Measurements from ENCODE around the gene RAET1E.
A peak's percentile ranks its signal among the peaks of the same experiment; 100 is the strongest.
"Not testable (repeated sequence)": the region's sequence is repeated elsewhere in the genome, so short reads cannot be mapped to it uniquely, and the experiment has no call there.

Gene RAET1E

GRCh38 chr6:149909701-149910470 is 12.0 kb upstream of the RAET1E start:
- DNase-seq: no peak

GRCh38 chr6:149908480-149908879 is 10.6 kb upstream of the RAET1E start:
- not testable (repeated sequence) for DNase-seq

- DNase-seq: no peak
Measured at GRCh38 chr6:149907317-149907716, 9.4 kb upstream of the RAET1E start.

DNA sequence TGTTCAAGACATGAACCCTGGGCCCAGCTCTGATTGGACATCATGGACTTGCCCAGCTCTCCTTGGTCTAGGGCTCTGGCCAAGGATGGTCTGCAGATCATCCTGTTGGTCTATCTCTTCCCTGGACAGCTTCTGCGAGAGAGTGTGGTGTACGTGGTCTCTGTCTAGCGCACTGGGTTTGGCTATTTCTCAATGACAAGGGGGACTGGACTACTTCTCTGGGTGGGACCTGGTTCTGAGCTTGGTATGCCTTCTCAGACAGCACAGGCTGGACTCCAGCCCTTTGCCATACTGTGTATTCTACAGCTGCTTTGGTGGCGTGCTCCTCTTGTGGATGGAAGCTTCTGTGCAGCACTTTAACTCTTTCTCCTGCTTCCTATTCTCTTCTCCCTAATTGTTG is 8.5 kb upstream of the RAET1E start:
- DNase-seq: no peak

- DNase-seq: no peak
Measured at GRCh38 chr6:149905911-149906371, 8.0 kb upstream of the RAET1E start.

- no peak for DNase-seq
Measured at GRCh38 chr6:149905371-149905910, 7.5 kb upstream of the RAET1E start.

GRCh38 chr6:149904661-149905370 is 6.9 kb upstream of the RAET1E start:
- DNase-seq: no peak

DNA sequence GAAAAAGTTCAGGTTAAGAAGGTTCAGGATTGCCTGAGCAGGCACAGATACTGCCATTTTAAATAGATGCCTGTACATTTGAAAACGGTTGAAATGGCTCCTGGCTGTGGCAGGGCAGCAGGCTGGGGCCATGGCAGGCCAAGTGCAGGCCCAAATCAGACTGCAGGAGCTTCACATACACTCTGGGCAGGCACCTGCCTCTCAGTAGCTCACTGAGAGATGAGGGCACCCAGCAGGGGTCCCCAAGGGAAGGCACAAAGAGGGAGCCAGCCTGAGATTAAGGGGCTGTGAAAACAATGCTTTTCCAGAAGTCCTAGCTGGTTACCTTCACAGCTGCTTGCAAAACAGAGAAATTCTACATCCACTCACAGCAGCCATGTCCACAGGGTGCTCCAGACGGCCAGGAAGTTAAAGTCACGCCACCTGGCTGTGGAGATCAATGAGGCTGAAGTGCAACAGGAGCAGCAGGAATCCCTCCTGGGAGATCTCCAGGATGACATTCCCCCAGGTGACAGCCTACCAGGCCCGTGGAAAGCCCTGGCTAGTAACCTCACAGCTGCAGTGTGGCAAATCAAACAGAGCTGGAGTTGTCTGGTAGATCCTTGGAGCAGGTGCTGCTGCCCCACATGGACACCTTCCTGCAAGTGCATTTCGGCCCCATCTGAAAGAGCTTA is 6.2 kb upstream of the RAET1E start:
- no peak for DNase-seq

DNA sequence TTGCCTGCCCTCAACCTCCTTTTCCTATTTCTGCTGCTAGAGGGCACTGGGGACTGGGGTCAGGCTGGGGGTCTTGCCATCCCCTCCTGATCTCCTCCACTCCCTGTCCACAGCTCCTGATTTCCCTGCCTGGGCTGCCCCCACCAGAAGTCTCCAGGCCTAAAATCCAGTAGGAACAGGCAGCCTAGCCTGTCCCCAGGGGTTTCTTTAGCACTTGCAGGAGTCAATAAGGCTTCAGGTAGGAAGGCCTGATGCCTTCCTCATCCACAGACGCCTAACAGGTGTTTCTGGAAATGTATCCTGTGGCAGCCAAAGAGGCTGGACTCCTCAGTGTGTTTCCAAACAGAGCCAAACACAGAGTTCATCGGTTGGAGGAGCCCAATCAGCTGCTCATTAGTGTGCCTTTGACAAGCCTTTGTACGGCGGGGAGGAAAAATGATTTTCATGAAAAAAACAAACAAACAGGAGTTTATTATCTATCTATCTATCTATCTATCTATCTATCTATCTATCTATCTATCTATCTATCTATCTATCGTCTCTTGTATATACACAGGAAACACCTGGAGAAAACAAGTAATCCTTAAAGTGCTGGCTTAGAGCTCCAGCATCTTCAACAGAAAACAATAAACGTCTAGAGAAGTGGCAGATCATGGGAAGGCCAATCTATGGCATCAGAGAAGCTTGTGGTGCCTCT is 3.7 kb upstream of the RAET1E start:
- no peak for DNase-seq

GRCh38 chr6:149900620-149901443 is 2.9 kb upstream of the RAET1E start:
- DNase-seq: no peak

DNA sequence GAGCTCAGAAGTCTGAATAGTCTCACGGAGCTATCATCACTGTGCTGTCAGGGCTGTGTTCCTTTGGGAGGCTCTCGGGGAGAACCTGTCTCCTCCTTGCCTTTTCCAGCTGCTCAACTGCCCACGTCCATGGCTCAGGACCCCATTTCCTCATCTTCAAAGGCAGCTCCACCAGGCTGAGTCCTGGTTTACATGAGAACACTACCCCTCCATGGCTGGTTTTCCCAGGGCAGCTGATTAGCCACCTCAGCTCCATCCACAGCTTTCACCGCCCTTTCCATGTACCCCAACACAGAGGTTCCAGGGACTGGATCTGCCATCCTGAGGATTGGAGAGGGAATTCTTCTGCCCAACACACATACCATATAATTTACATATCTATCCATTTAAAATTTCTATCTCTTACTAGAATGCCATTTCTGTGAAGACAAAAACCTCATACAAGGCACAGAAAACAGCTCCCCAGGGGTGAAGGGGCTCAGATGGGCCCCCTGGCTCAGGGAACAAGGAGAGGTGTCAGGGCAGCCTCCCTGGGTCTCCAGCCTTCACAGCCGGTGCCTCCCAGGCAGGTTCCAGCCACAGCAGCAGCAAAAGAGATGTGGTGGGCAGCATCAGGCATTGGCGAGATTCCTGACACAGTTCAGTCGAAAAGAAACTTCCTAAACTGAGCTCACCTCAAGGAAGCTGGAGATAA is 2.2 kb upstream of the RAET1E start:
- no peak for DNase-seq

DNA sequence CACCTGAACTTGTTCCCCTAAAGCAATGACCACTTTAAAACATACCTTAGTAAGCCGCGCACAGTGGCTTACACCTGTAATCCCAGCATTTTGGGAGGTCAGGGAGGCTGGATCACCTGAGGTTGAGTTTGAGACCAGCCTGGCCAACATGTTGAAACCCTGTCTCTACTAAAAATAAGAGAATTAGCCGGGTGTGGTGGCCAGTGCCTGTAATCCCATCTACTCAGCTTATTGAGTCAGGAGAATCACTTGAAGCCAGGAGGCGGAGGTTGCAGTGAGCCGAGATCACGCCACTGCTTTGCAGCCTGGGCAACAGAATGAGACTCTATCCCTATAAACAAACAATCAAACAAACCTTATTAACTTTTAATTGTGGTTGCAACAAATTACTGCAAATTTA is 1.6 kb upstream of the RAET1E start:
- DNase-seq: no peak

GRCh38 chr6:149898966-149899365 is 1.1 kb upstream of the RAET1E start:
- DNase-seq: no peak

- DNase-seq: peak; percentile 63
Measured at GRCh38 chr6:149897015-149897697, 757 bp downstream of the RAET1E start.

DNA sequence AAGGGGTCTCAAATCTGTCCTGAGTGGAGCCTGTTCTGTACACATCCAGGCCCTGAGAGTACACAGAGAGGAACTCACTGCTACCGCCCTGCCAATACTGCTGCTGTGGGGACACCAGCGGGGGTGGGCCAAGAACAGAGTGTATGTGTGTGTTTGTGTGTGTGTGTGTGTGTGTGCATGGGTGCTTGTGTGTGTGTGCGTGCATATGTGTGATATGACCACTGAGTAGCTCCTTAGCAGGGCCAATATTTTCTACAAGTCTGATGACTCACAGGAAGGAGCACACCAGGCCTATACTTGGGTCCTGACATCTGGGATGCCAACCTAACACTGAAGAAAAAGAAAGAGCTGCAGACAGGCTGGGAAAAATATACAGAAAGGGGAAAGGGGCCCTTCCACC is 1.4 kb downstream of the RAET1E start:
- DNase-seq: no peak

DNA sequence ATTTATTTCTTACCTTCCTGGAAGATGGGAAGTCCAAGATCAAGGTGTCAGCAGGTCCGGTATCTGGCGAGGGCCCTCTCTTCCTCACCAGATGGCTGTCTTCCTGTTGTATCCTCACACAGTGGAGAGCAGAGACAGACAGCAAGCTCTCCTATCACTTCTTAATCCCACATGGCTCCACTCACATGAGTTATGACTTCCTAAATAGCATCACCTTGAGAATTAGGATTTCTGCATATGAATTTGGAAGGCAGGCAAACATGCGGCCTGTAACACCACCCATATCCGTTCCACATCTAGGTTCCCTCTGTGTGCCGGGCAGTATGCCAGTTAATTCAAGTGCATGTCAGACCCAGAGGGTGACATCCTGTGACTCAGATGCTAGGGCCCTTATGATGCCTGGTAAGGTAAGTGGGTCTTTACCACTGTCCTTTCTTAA is 2.1 kb downstream of the RAET1E start:
- no peak for DNase-seq

DNA sequence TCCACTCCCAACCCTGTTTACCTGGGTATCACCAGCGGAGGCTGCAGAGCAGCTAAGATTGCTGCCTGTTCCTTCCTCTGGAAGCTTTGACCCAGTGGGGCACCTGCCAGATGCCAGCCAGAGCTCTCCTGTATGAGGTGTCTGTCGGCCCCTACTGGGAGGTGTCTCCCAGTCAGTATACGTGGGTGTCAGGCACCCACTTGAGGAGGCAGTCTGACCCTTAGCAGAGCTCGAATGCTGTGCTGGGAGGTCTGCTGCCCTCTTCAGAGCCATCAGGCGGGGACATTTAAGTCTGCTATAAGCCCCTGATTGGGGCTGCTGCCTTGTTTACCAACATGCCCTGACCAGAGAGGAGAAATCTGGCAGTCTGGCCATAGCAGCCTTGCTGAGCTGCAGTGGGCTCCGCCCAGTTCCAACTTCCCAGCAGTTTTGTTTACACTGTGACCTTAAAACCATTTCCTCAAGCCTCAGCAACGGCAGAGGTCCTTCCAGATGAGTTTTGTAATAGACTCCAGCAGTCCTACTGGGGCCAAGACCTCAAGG is 2.8 kb downstream of the RAET1E start:
- peak; percentile 3 for DNase-seq

- DNase-seq: not testable (repeated sequence)
Measured at GRCh38 chr6:149891864-149892263, 6.0 kb downstream of the RAET1E start.

DNA sequence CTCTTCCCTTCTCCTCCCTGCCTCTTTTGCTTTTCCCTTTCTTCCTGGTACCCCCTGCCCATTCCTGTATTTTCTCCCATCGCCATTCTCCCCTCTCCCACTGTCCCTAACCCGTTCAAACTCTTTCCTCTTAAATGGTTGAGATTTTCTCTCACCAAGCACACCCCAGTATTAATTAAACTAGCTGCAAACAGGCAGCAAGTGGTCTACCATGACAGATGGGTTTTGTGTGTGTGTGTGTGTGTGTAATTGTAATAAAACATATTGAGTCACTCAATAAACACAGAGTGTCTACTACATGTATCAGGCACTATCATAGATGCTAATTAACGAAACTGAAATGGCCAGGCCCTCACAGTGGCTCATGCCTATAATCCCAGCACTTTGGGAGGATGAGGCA is 6.7 kb downstream of the RAET1E start:
- DNase-seq: no peak

DNA sequence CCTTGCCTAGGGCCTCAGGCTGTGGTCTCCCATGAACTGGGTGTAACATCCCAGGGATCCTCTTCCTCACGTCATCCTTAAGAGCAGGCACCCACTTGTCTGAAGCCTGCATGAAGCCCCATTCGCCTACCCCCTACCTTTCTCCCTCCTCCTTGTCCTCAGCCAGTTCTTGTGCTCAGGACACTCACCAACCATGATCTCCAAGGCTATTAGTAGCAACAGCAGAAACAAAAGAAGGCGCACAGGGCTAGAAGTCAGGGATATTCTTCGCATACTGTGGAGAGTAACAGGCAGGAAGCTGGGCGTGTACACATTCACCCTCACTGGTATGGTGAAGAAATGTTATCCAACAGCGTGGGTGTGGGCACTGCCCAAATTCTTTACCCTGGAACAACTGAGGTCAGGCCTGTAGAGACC is 7.3 kb downstream of the RAET1E start:
- DNase-seq: no peak

Data from midbrain (tissue), 1 donor.